GM12872 (cell line): ENCODE data around the gene COL6A5.

Experiments used
- CTCF ChIP-seq: IDR thresholded peaks from 3 replicates; pipeline ENCODE4 v1.5.1; 2011; ENCODE audit warnings: low read depth, mild to moderate bottlenecking, low read length, moderate library complexity; ENCODE audit not compliant: insufficient read depth

The COL6A5 gene

GRCh38 chr3:130345487-130346079 is at the start of gene COL6A5:
COL6A5 (plus strand) TSS chr3:130345672; CDS start chr3:130373639, 27,967 bp downstream.
- TF ChIP-seq CTCF, result no peak

GRCh38 chr3:130299531-130299930 is 45.9 kb upstream of the COL6A5 start:
- no peak for TF ChIP-seq CTCF

- no peak for TF ChIP-seq CTCF
These were observed 44.6 kb upstream of the COL6A5 start for GRCh38 chr3:130300888-130301287.

GRCh38 chr3:130310109-130310508 is 35.4 kb upstream of the COL6A5 start:
- no peak for TF ChIP-seq CTCF

- no peak for TF ChIP-seq CTCF
These were observed 33.1 kb upstream of the COL6A5 start for GRCh38 chr3:130312374-130312773.

- TF ChIP-seq CTCF, result no peak
These were observed 29.3 kb upstream of the COL6A5 start for GRCh38 chr3:130316169-130316568.

GRCh38 chr3:130323503-130323902 is 22.0 kb upstream of the COL6A5 start:
- TF ChIP-seq CTCF, result no peak
